CD14-positive monocyte (primary cell): ENCODE data around the gene SHB. TPM values are rescaled to one million over a fixed set of nuclear protein-coding genes. Genes with fewer than 3 reads are reported as not detected.

Experiments
- DNase-seq, 3 donors: peaks; one replicate each; pipeline ENCODE4 v3.0.0-alpha.2; 2011 to 2022
- H2AFZ ChIP-seq: 2 replicates; pipeline ENCODE4 v1.6.0; 2012; ENCODE audit warnings: mild to moderate bottlenecking, low read depth, low read length, inconsistent platforms; ENCODE audit not compliant: insufficient read depth, poor library complexity, severe bottlenecking
- H3K27ac ChIP-seq, 2 donors: 1 replicate in 1 of 2; 2 replicates in 1 of 2; pipeline ENCODE4 v1.5.1; 2012 to 2013; ENCODE audit warnings: low read length in 2 of 2, control low read depth in 1 of 2, inconsistent platforms in 1 of 2, low read depth in 1 of 2, mild to moderate bottlenecking in 1 of 2
- H3K27me3 ChIP-seq, 2 donors: one replicate each; pipeline versions ENCODE4 v1.6.0 to v1.6.1; 2011 to 2013; ENCODE audit warnings: low read length in 2 of 2; ENCODE audit not compliant: control insufficient read depth in 2 of 2, insufficient read depth in 2 of 2
- H3K36me3 ChIP-seq, 2 donors: replicated peaks in 1 of 2; 1 replicate in 1 of 2; 2 replicates in 1 of 2; pipeline versions ENCODE4 v1.5.1 to v1.6.1; 2012 to 2013; ENCODE audit warnings: low read length in 2 of 2, control low read depth in 1 of 2, inconsistent platforms in 1 of 2, mild to moderate bottlenecking in 1 of 2; ENCODE audit not compliant: insufficient read depth in 2 of 2, control insufficient read depth in 1 of 2
- H3K4me1 ChIP-seq, 2 donors: 1 replicate in 1 of 2; 2 replicates in 1 of 2; pipeline versions ENCODE4 v1.5.1 to v1.6.1; 2012 to 2013; ENCODE audit warnings: low read length in 2 of 2, control low read depth in 1 of 2, inconsistent platforms in 1 of 2, mild to moderate bottlenecking in 1 of 2, moderate library complexity in 1 of 2; ENCODE audit not compliant: insufficient read depth in 2 of 2, control insufficient read depth in 1 of 2
- H3K4me2 ChIP-seq: replicated peaks from 2 replicates; pipeline ENCODE3; 2012; ENCODE audit warnings: low read length, moderate library complexity, mild to moderate bottlenecking; ENCODE audit not compliant: poor library complexity, severe bottlenecking; ENCODE audit errors: extremely low read depth
- H3K4me3 ChIP-seq, 3 experiments: fragments of 200-600 bp in 1 of 3; sonication (generic) in 1 of 3; replicated peaks in 1 of 3; 1 replicate in 2 of 3; 2 replicates in 1 of 3; pipeline ENCODE4 v1.5.1; 2011 to 2013; ENCODE audit warnings: low read length in 3 of 3, mild to moderate bottlenecking in 3 of 3, control low read depth in 2 of 3, low read depth in 2 of 3, inconsistent platforms in 1 of 3, moderate library complexity in 1 of 3
- H3K79me2 ChIP-seq: 2 replicates; pipeline ENCODE4 v1.6.0; 2012; ENCODE audit warnings: mild to moderate bottlenecking, control low read depth, inconsistent platforms, low read length, moderate library complexity; ENCODE audit not compliant: insufficient read depth
- H3K9ac ChIP-seq: 2 replicates; pipeline ENCODE4 v1.6.0; 2017; ENCODE audit warnings: low read length, mild to moderate bottlenecking; ENCODE audit not compliant: insufficient read depth, poor library complexity, severe bottlenecking
- H3K9me3 ChIP-seq, 2 donors: replicated peaks in 1 of 2; 1 replicate in 1 of 2; 2 replicates in 1 of 2; pipeline versions ENCODE4 v1.5.1 to v1.6.1; 2012 to 2013; ENCODE audit warnings: low read length in 2 of 2, control low read depth in 1 of 2; ENCODE audit not compliant: control insufficient read depth in 1 of 2, insufficient read depth in 1 of 2
- H4K20me1 ChIP-seq: 2 replicates; pipeline ENCODE4 v1.6.0; 2012; ENCODE audit warnings: mild to moderate bottlenecking, low read length, control low read depth, moderate library complexity; ENCODE audit not compliant: insufficient read depth
- H3K27ac Mint-ChIP-seq, 7 donors: one replicate each; pipeline ENCODE4 v1.8.0; 2020; ENCODE audit warnings: mild to moderate bottlenecking in 7 of 7, mixed read lengths in 7 of 7, moderate library complexity in 6 of 7, inconsistent platforms in 2 of 7
- H3K27me3 Mint-ChIP-seq, 3 donors: one replicate each; pipeline ENCODE4 v1.8.0; 2021 to 2022; ENCODE audit warnings: low read depth in 3 of 3, mild to moderate bottlenecking in 3 of 3, mixed read lengths in 3 of 3, moderate library complexity in 3 of 3, inconsistent platforms in 1 of 3
- H3K36me3 Mint-ChIP-seq, 2 donors: one replicate each; pipeline ENCODE4 v1.8.0; 2020; ENCODE audit warnings: mixed read lengths in 2 of 2, inconsistent platforms in 1 of 2, mild to moderate bottlenecking in 1 of 2
- H3K4me1 Mint-ChIP-seq: one replicate; pipeline ENCODE4 v1.8.0; 2020; ENCODE audit warnings: mild to moderate bottlenecking, mixed read lengths
- H3K4me3 Mint-ChIP-seq, 2 donors: one replicate each; pipeline ENCODE4 v1.8.0; 2020; ENCODE audit warnings: mild to moderate bottlenecking in 2 of 2, mixed read lengths in 2 of 2, moderate library complexity in 1 of 2
- H3K9me3 Mint-ChIP-seq, 7 donors: one replicate each; pipeline ENCODE4 v1.8.0; 2020 to 2022; ENCODE audit warnings: mixed read lengths in 7 of 7, mild to moderate bottlenecking in 6 of 7, moderate library complexity in 6 of 7, inconsistent platforms in 2 of 7
- CTCF ChIP-seq: fragments of 200-600 bp; IDR thresholded peaks from one replicate; pipeline ENCODE4 v1.8.0; 2022; ENCODE audit warnings: antibody characterized with exemption, mild to moderate bottlenecking
- WGBS: methylation state at CpG from one replicate; pipeline ENCODE4 v1.1.5; 2013; ENCODE audit warnings: missing lambda C conversion rate; ENCODE audit not compliant: insufficient coverage; 5-methylcytosine and 5-hydroxymethylcytosine counted together
- intact Hi-C, 2 donors: fragments of 100-400 bp; cut with micrococcal nuclease; formaldehyde crosslinking; loops; one replicate each; pipeline versions ENCODE4 v1.15.0 to v1.15.1; 2023
- polyA plus RNA-seq, 3 donors: library from polyadenylated mRNA; depleted of rRNA in 1 of 3; unstranded in 2 of 3; stranded (reverse) in 1 of 3; fragments of 300-500 nt in 2 of 3; fragments of >200 nt in 1 of 3; fragmentation: Illumina TruSeq in 2 of 3; gene quantifications; 1 replicate in 2 of 3; 2 replicates in 1 of 3; pipeline ENCODE4 v1.2.3, GENCODE V29; 2012 to 2021

The SHB gene
- polyA plus RNA-seq, 3 donors: 0.27 to 1.3 (median 0.31) TPM

- H3K4me2 ChIP-seq: no peak overlapping the region
- H3K79me2 ChIP-seq: no peaks in the 10 kb centered on the region
- intact Hi-C loops: no loop called here
- DNase-seq: no peak
- H3K27ac ChIP-seq: no peak overlapping the region
- peaks cover 0 to 5% (median 2%) of the 10 kb centered on the region in 3 donors for H3K27me3 Mint-ChIP-seq
- TF ChIP-seq CTCF: no peak
- no peaks in the 10 kb centered on the region for H3K9me3 ChIP-seq
- peak overlapping the region in 1 of 7 donors; percentile 68 for H3K27ac Mint-ChIP-seq
- peaks cover 12 to 21% of the 10 kb centered on the region in 2 donors for H3K36me3 Mint-ChIP-seq
- peaks cover 13% of the 10 kb centered on the region for H3K4me1 Mint-ChIP-seq
- WGBS: 88% methylated on average over 13 of the region's 16 CpGs
- no peak overlapping the region for H2AFZ ChIP-seq
- no peaks in the 10 kb centered on the region for H3K27me3 ChIP-seq
- H3K9ac ChIP-seq: no peak overlapping the region
- no peak overlapping the region for H3K4me3 Mint-ChIP-seq
- H3K4me1 ChIP-seq: peaks cover 14 to 17% of the 10 kb centered on the region in 2 donors
- peaks cover 0 to 6% of the 10 kb centered on the region in 2 donors for H3K36me3 ChIP-seq
- H3K9me3 Mint-ChIP-seq: no peaks in the 10 kb centered on the region
- H4K20me1 ChIP-seq: no peaks in the 10 kb centered on the region
- no peak overlapping the region for H3K4me3 ChIP-seq
Observed at GRCh38 chr9:37956904-37957663, 111.9 kb downstream of the SHB start.

- no peak overlapping the region for H3K4me2 ChIP-seq
- WGBS: 92% methylated on average over 2 of the region's 5 CpGs
- peaks cover 12 to 22% of the 10 kb centered on the region in 2 donors for H3K36me3 Mint-ChIP-seq
- H4K20me1 ChIP-seq: no peaks in the 10 kb centered on the region
- no peak overlapping the region for H3K4me3 ChIP-seq
- H3K36me3 ChIP-seq: peaks cover 0 to 6% of the 10 kb centered on the region in 2 donors
- H3K27ac ChIP-seq: no peak overlapping the region
- H3K27ac Mint-ChIP-seq: peak overlapping the region in 1 of 7 donors; percentile 32
- no peak overlapping the region for H2AFZ ChIP-seq
- no peak for TF ChIP-seq CTCF
- H3K9me3 Mint-ChIP-seq: no peaks in the 10 kb centered on the region
- peaks cover 0 to 3% (median 2%) of the 10 kb centered on the region in 3 donors for H3K27me3 Mint-ChIP-seq
- H3K4me3 Mint-ChIP-seq: no peak overlapping the region
- H3K9me3 ChIP-seq: no peaks in the 10 kb centered on the region
- no peak overlapping the region for H3K9ac ChIP-seq
- DNase-seq: no peak
- intact Hi-C loops: no loop called here
- no peaks in the 10 kb centered on the region for H3K27me3 ChIP-seq
- H3K4me1 Mint-ChIP-seq: peaks cover 7% of the 10 kb centered on the region
- H3K79me2 ChIP-seq: no peaks in the 10 kb centered on the region
- peaks cover 9 to 11% of the 10 kb centered on the region in 2 donors for H3K4me1 ChIP-seq
Observed at GRCh38 chr9:37956423-37956820, 112.6 kb downstream of the SHB start.
